Neural cell (in vitro differentiated cells): ENCODE data around the gene ARFRP1. TPM values are rescaled to one million over a fixed set of nuclear protein-coding genes. Genes with fewer than 3 reads are reported as not detected.
"Not testable (repeated sequence)": the region's sequence is repeated elsewhere in the genome, so short reads cannot be mapped to it uniquely, and the experiment has no call there.

Source experiments
- H2AFZ ChIP-seq: fragments of 200-600, 300-800 bp; sonication (generic), shearing (Covaris generic); 2 replicates; pipeline ENCODE4 v1.6.0; 2014; ENCODE audit warnings: low read depth, mild to moderate bottlenecking, antibody characterized with exemption, low read length, moderate library complexity
- H3F3A ChIP-seq: fragments of 200-600 bp; shearing (Covaris generic); 2 replicates; pipeline ENCODE4 v1.6.1; 2016; ENCODE audit warnings: mild to moderate bottlenecking, moderate library complexity, mixed read lengths, antibody characterized with exemption, low read length; ENCODE audit not compliant: insufficient read depth, poor library complexity, severe bottlenecking
- H3K27ac ChIP-seq: fragments of 200-600, 300-800 bp; sonication (generic), shearing (Covaris generic); 2 replicates; pipeline ENCODE4 v1.5.1; 2014; ENCODE audit warnings: mild to moderate bottlenecking, low read length, moderate library complexity
- H3K27me3 ChIP-seq: fragments of 300-800, 200-600 bp; sonication (generic), shearing (Covaris generic); 2 replicates; pipeline ENCODE4 v1.6.0; 2014; ENCODE audit warnings: mild to moderate bottlenecking, low read depth, low read length, moderate library complexity; ENCODE audit not compliant: insufficient read depth
- H3K36me3 ChIP-seq: fragments of 300-800, 200-600 bp; sonication (generic), shearing (Covaris generic); 2 replicates; pipeline ENCODE4 v1.5.1; 2014; ENCODE audit warnings: mild to moderate bottlenecking, antibody characterized with exemption, low read length, moderate library complexity; ENCODE audit not compliant: insufficient read depth
- H3K4me2 ChIP-seq: fragments of 300-800, 200-600 bp; sonication (generic), shearing (Covaris generic); 2 replicates; pipeline ENCODE4 v1.6.0; 2014; ENCODE audit warnings: mild to moderate bottlenecking, low read length
- H3K4me3 ChIP-seq: fragments of 300-800, 200-600 bp; sonication (generic), shearing (Covaris generic); 2 replicates; pipeline ENCODE4 v1.5.1; 2014; ENCODE audit warnings: mild to moderate bottlenecking, low read length, moderate library complexity
- H3K79me2 ChIP-seq: fragments of 200-600 bp; shearing (Covaris generic); replicated peaks from 2 replicates; pipeline ENCODE4 v1.6.0; 2014; ENCODE audit warnings: mild to moderate bottlenecking, low read length, moderate library complexity; ENCODE audit not compliant: insufficient read depth
- H3K9ac ChIP-seq: fragments of 300-800, 200-600 bp; sonication (generic), shearing (Covaris generic); 2 replicates; pipeline ENCODE4 v1.6.1; 2016; ENCODE audit warnings: mild to moderate bottlenecking, low read length, mixed read lengths
- H3K9me2 ChIP-seq: fragments of 200-600 bp; shearing (Covaris generic); 2 replicates; pipeline ENCODE4 v1.6.1; 2016; ENCODE audit warnings: mild to moderate bottlenecking, low read length, mixed read lengths; ENCODE audit not compliant: insufficient read depth
- H3K9me3 ChIP-seq: fragments of 200-600, 300-800 bp; sonication (generic), shearing (Covaris generic); 2 replicates; pipeline ENCODE4 v1.6.1; 2016; ENCODE audit warnings: mild to moderate bottlenecking, mixed run types, low read length, moderate library complexity, mixed read lengths
- H4K20me1 ChIP-seq: fragments of 200-600 bp; shearing (Covaris generic); 2 replicates; pipeline ENCODE4 v1.6.1; 2016; ENCODE audit warnings: mild to moderate bottlenecking, mixed run types; ENCODE audit not compliant: insufficient read depth
- CTCF ChIP-seq: fragments of 450-650 bp; IDR thresholded peaks from 2 replicates; pipeline ENCODE4 v1.5.1; 2014; ENCODE audit warnings: antibody characterized with exemption, mild to moderate bottlenecking, moderate library complexity; ENCODE audit not compliant: poor library complexity, severe bottlenecking
- EP300 ChIP-seq: fragments of 450-650 bp; conservative IDR thresholded peaks from 2 replicates; pipeline ENCODE4 v1.6.1; 2014; ENCODE audit warnings: antibody characterized with exemption, mild to moderate bottlenecking, moderate library complexity; ENCODE audit not compliant: poor library complexity, severe bottlenecking
- EZH2 ChIP-seq: fragments of 200-600, 300-800 bp; shearing (Covaris generic), sonication (generic); IDR thresholded peaks from 2 replicates; pipeline ENCODE4 v1.6.1; 2014; ENCODE audit warnings: antibody characterized with exemption, low read length, borderline replicate concordance, mild to moderate bottlenecking; ENCODE audit not compliant: insufficient read depth, poor library complexity, severe bottlenecking
- MXI1 ChIP-seq: fragments of 450-650 bp; conservative IDR thresholded peaks from 2 replicates; pipeline ENCODE4 v1.6.1; 2014; ENCODE audit warnings: antibody characterized with exemption, mild to moderate bottlenecking; ENCODE audit not compliant: poor library complexity, severe bottlenecking
- POLR2AphosphoS5 ChIP-seq: IDR thresholded peaks from 2 replicates; pipeline ENCODE4 v1.6.1; 2012
- RAD21 ChIP-seq: fragments of 450-650 bp; conservative IDR thresholded peaks from 2 replicates; pipeline ENCODE4 v1.6.1; 2014; ENCODE audit warnings: antibody characterized with exemption, mild to moderate bottlenecking, moderate library complexity
- REST ChIP-seq: IDR thresholded peaks from 2 replicates; pipeline ENCODE4 v1.6.1; 2012; ENCODE audit warnings: borderline replicate concordance
- SMC3 ChIP-seq: fragments of 450-650 bp; conservative IDR thresholded peaks from 2 replicates; pipeline ENCODE4 v1.6.1; 2014; ENCODE audit warnings: antibody characterized with exemption, mild to moderate bottlenecking, moderate library complexity; ENCODE audit not compliant: poor library complexity
- TAF1 ChIP-seq: IDR thresholded peaks from 2 replicates; pipeline ENCODE4 v1.6.1; 2012; ENCODE audit warnings: low read depth
- polyA plus RNA-seq: library from polyadenylated mRNA; depleted of rRNA; stranded (reverse); fragments of >200 nt; gene quantifications from 2 replicates; pipeline ENCODE4 v1.2.3, GENCODE V29; 2014

ARFRP1 gene
- polyA plus RNA-seq, 1 donor from 2014 or later = 70.9 TPM

GRCh38 chr20:63730189-63730733, 22.5 kb upstream of the ARFRP1 start:
- not testable (repeated sequence) for H4K20me1 ChIP-seq, H2AFZ ChIP-seq, H3K4me2 ChIP-seq, H3K9me2 ChIP-seq, H3K9ac ChIP-seq, H3K79me2 ChIP-seq, H3K9me3 ChIP-seq, H3K36me3 ChIP-seq, H3K4me3 ChIP-seq, H3K27ac ChIP-seq, H3K27me3 ChIP-seq, H3F3A ChIP-seq

- H3K9ac ChIP-seq, H3K36me3 ChIP-seq, H2AFZ ChIP-seq, H3K9me2 ChIP-seq, H4K20me1 ChIP-seq, H3K4me2 ChIP-seq, H3K4me3 ChIP-seq, H3K9me3 ChIP-seq, H3F3A ChIP-seq, H3K27me3 ChIP-seq, H3K27ac ChIP-seq: not testable (repeated sequence)
- peaks cover 12% of the 10 kb centered on the region for H3K79me2 ChIP-seq
Measured at GRCh38 chr20:63722967-63723622, 15.3 kb upstream of the ARFRP1 start.

- Histone ChIP-seq H3K79me2 (peaks cover 20% of the 10 kb centered on the region), H4K20me1 (no peaks in the 10 kb centered on the region), H3K27me3 (no peaks in the 10 kb centered on the region), H3K9ac (no peak overlapping the region), H3K4me3 (no peak overlapping the region), H3K27ac (no peak overlapping the region), H3K9me2 (no peaks in the 10 kb centered on the region), H3K4me2 (no peak overlapping the region), H3K36me3 (no peaks in the 10 kb centered on the region), H3F3A (no peaks in the 10 kb centered on the region), H3K9me3 (no peaks in the 10 kb centered on the region), H2AFZ (no peak overlapping the region)
- TF ChIP-seq SMC3 (no peak), CTCF (no peak), MXI1 (no peak), TAF1 (no peak), EZH2 (no peak), REST (no peak), EP300 (no peak), RAD21 (no peak), POLR2AphosphoS5 (no peak)
Measured at GRCh38 chr20:63718996-63719395, 11.2 kb upstream of the ARFRP1 start.
